NCI-H226 (cell line): ENCODE results near the gene M1AP.
"Not testable (repeated sequence)": the region's sequence is repeated elsewhere in the genome, so short reads cannot be mapped to it uniquely, and the experiment has no call there.

Experiments
- DNase-seq: peaks from one replicate; pipeline ENCODE4 v3.0.0-alpha.2; 2015

M1AP gene

GRCh38 chr2:74562126-74562775 lies 85.9 kb downstream of the M1AP start:
- DNase-seq = no peak

GRCh38 chr2:74561022-74561421 lies 87.1 kb downstream of the M1AP start:
- DNase-seq = not testable (repeated sequence)

GRCh38 chr2:74560591-74560990 lies 87.5 kb downstream of the M1AP start:
- DNase-seq = peak; percentile 87

- DNase-seq = no peak
Observed at GRCh38 chr2:74559912-74560311, 88.2 kb downstream of the M1AP start.

- no peak for DNase-seq
Observed at GRCh38 chr2:74558284-74559230, 89.6 kb downstream of the M1AP start.

- no peak for DNase-seq
Observed at GRCh38 chr2:74556831-74557370, 91.2 kb downstream of the M1AP start.

GRCh38 chr2:74556159-74556558 lies 92.0 kb downstream of the M1AP start:
- no peak for DNase-seq

- DNase-seq = no peak
Observed at GRCh38 chr2:74555610-74556103, 92.5 kb downstream of the M1AP start.

GRCh38 chr2:74554820-74555531 lies 93.2 kb downstream of the M1AP start:
- no peak for DNase-seq

- peak; percentile 87 for DNase-seq
Observed at GRCh38 chr2:74553892-74554819, 94.0 kb downstream of the M1AP start, which contains the start of the genes DOK1 and LOXL3. DOK1 (plus strand) TSS chr2:74554720; CDS start chr2:74554755, 35 bp downstream. LOXL3 (minus strand) TSS chr2:74553942; CDS start chr2:74552634, 1,308 bp downstream.

- DNase-seq = no peak
Observed at GRCh38 chr2:74552914-74553811, 95.0 kb downstream of the M1AP start.

GRCh38 chr2:74551942-74552913 lies 95.9 kb downstream of the M1AP start:
- DNase-seq = no peak

- no peak for DNase-seq
Observed at GRCh38 chr2:74551530-74551929, 96.6 kb downstream of the M1AP start.

- no peak for DNase-seq
Observed at GRCh38 chr2:74550231-74550630, 97.9 kb downstream of the M1AP start.

GRCh38 chr2:74548900-74549826 lies 99.0 kb downstream of the M1AP start:
- DNase-seq = peak; percentile 76

GRCh38 chr2:74548285-74548899 lies 99.7 kb downstream of the M1AP start:
- no peak for DNase-seq

GRCh38 chr2:74546004-74546403 lies 102.1 kb downstream of the M1AP start:
- DNase-seq = no peak

GRCh38 chr2:74544634-74545033 lies 103.5 kb downstream of the M1AP start:
- no peak for DNase-seq
